Measurements from ENCODE around the gene AMH. TPM values are rescaled to one million over a fixed set of nuclear protein-coding genes. Genes with fewer than 3 reads are reported as not detected.

The AMH gene
- total RNA-seq, 2 experiments from 2014 or later = 14.8 to 49.7 TPM

- H3K4me3 ChIP-seq (ENCODE audit: low read depth, low read length, poor library complexity, severe bottlenecking) = peak overlapping the region; percentile 57
- H3K4me1 ChIP-seq (ENCODE audit: insufficient read depth, low read length, poor library complexity, severe bottlenecking) = peaks cover 67% of the 10 kb centered on the region
- ChIA-PET POLR2A (interaction anchor here (0.6 kb wide), 2 partner anchors 26 to 90 kb away, joined by 3 to 9 read pairs; no protein-coding TSS in a partner anchor), CTCF (ENCODE audit: unreplicated experiment) (interaction anchor here (0.6 kb wide), 1 partner anchor 67 kb away, joined by 17 read pairs; no protein-coding TSS in a partner anchor)
- H3K9me2 ChIP-seq (ENCODE audit: insufficient read depth, low read length) = no peaks in the 10 kb centered on the region
- no peak for TF ChIP-seq EZH2phosphoT487 (IDR thresholded peaks at IDR 0.05; ENCODE audit: borderline replicate concordance, low read depth, low read length)
- TF ChIP-seq CTCF (conservative IDR thresholded peaks at IDR 0.05; ENCODE audit: low read length) = no peak
- peak overlapping the region; percentile 94 for H3K27ac ChIP-seq (ENCODE audit: low read depth, low read length, poor library complexity, severe bottlenecking)
- no peaks in the 10 kb centered on the region for H4K20me1 ChIP-seq (ENCODE audit: insufficient read depth, low read length)
- peaks cover 10% of the 10 kb centered on the region; the same call in 1 of the 2 replicates for H3K79me2 ChIP-seq (ENCODE audit: insufficient read depth, low read depth, low read length)
- H3K36me3 ChIP-seq (ENCODE audit: insufficient read depth, low read length) = peaks cover 83% of the 10 kb centered on the region
- H3K4me2 ChIP-seq (ENCODE audit: low read length) = peak overlapping the region; percentile 69
- H2AFZ ChIP-seq (ENCODE audit: low read length) = no peak overlapping the region
- BruUV-seq (replicated peaks) = no TSS peak
- DNase-seq (ENCODE audit: low spot score) = no peak
- H3K9me3 ChIP-seq (ENCODE audit: low read length) = no peaks in the 10 kb centered on the region
- intact Hi-C loops (cut with micrococcal nuclease; ENCODE audit: unreplicated experiment) = no loop called here
Observed at GRCh38 chr19:2228157-2229030, 20.7 kb upstream of the AMH start.

- Histone ChIP-seq H3K79me2 (ENCODE audit: insufficient read depth, low read depth, low read length) (peaks cover 17% of the 10 kb centered on the region), H3K27ac (ENCODE audit: low read depth, low read length, poor library complexity, severe bottlenecking) (peak overlapping the region; percentile 94), H3K9me3 (ENCODE audit: low read length) (no peaks in the 10 kb centered on the region), H3K36me3 (ENCODE audit: insufficient read depth, low read length) (peaks cover 89% of the 10 kb centered on the region), H2AFZ (ENCODE audit: low read length) (no peak overlapping the region), H4K20me1 (ENCODE audit: insufficient read depth, low read length) (no peaks in the 10 kb centered on the region), H3K4me2 (ENCODE audit: low read length) (peak overlapping the region; percentile 69), H3K4me1 (ENCODE audit: insufficient read depth, low read length, poor library complexity, severe bottlenecking) (peaks cover 67% of the 10 kb centered on the region), H3K9me2 (ENCODE audit: insufficient read depth, low read length) (no peaks in the 10 kb centered on the region), H3K4me3 (ENCODE audit: low read depth, low read length, poor library complexity, severe bottlenecking) (peak overlapping the region; percentile 57)
- CTCF ChIA-PET (ENCODE audit: unreplicated experiment) = interaction anchor here (0.5 kb wide), 1 partner anchor 469 kb away, joined by 4 read pairs; no protein-coding TSS in a partner anchor
- POLR2A ChIA-PET = no interaction called here
- TF ChIP-seq CTCF (conservative IDR thresholded peaks at IDR 0.05; ENCODE audit: low read length) = no peak
- no peak for TF ChIP-seq EZH2phosphoT487 (IDR thresholded peaks at IDR 0.05; ENCODE audit: borderline replicate concordance, low read depth, low read length)
- intact Hi-C loops (cut with micrococcal nuclease; ENCODE audit: unreplicated experiment) = no loop called here
- no TSS peak for BruUV-seq (replicated peaks)
- DNase-seq (ENCODE audit: low spot score) = no peak
Observed at GRCh38 chr19:2229103-2230032, 19.8 kb upstream of the AMH start.
